SK-N-SH (cell line): Measurements from ENCODE around the gene APC2. TPM values are rescaled to one million over a fixed set of nuclear protein-coding genes. Genes with fewer than 3 reads are reported as not detected.

Source experiments
- CTCF ChIA-PET: fragments of 300-600, 350-600 bp; formaldehyde crosslinking; extraction: SDS; loops from one replicate; lab custom pipeline; 2021; lab: Yijun Ruan, JAX
- POLR2A ChIA-PET: fragments of 350-600 bp; sonication (Branson Sonifier 250); formaldehyde crosslinking; extraction: SDS; loops from one replicate; lab custom pipeline; 2020; ENCODE audit warnings: antibody characterized with exemption, inconsistent platforms; lab: Yijun Ruan, JAX
- DNase-seq: peaks from one replicate; pipeline ENCODE4 v3.0.0; 2012
- H2AFZ ChIP-seq: fragments of 200-600 bp; sonication (generic); 2 replicates; pipeline ENCODE4 v1.8.1; 2016; ENCODE audit warnings: antibody characterized with exemption, mild to moderate bottlenecking, low read depth
- H3F3A ChIP-seq: fragments of 200-600 bp; sonication (generic); replicated peaks from 2 replicates; pipeline ENCODE3; 2016; ENCODE audit warnings: antibody characterized with exemption, mild to moderate bottlenecking; ENCODE audit not compliant: insufficient read depth
- H3K27ac ChIP-seq, 2 experiments: fragments of 200-500 bp in 1 of 2; fragments of 200-600 bp in 1 of 2; sonication (Bioruptor generic) in 1 of 2; sonication (generic), shearing (Covaris generic) in 1 of 2; 2 replicates each; pipeline versions ENCODE4 v1.5.1 to v1.6.1; 2014 to 2016; ENCODE audit warnings: low read depth in 2 of 2, inconsistent platforms in 1 of 2, low read length in 1 of 2, mild to moderate bottlenecking in 1 of 2, mixed read lengths in 1 of 2
- H3K27me3 ChIP-seq: fragments of 200-600 bp; sonication (generic), shearing (Covaris generic); 2 replicates; pipeline ENCODE4 v1.6.1; 2016; ENCODE audit warnings: mixed run types; ENCODE audit not compliant: insufficient read depth
- H3K36me3 ChIP-seq, 2 experiments: fragments of 200-500 bp in 1 of 2; fragments of 200-600 bp in 1 of 2; sonication (Bioruptor generic) in 1 of 2; sonication (generic) in 1 of 2; replicated peaks in 1 of 2; 2 replicates each; pipeline versions ENCODE3 to v1.5.1; 2014 to 2016; ENCODE audit warnings: low read length in 1 of 2, mild to moderate bottlenecking in 1 of 2; ENCODE audit not compliant: insufficient read depth in 2 of 2, control insufficient read depth in 1 of 2
- H3K4me1 ChIP-seq, 2 experiments: fragments of 200-500 bp in 1 of 2; fragments of 200-600 bp in 1 of 2; sonication (Bioruptor generic) in 1 of 2; sonication (generic), shearing (Covaris generic) in 1 of 2; 2 replicates each; pipeline versions ENCODE4 v1.5.1 to v1.6.1; 2014 to 2016; ENCODE audit warnings: low read depth in 1 of 2, low read length in 1 of 2, mixed run types in 1 of 2; ENCODE audit not compliant: insufficient read depth in 2 of 2, control insufficient read depth in 1 of 2
- H3K4me2 ChIP-seq: fragments of 200-600 bp; sonication (generic), shearing (Covaris generic); 2 replicates; pipeline ENCODE4 v1.6.1; 2017; ENCODE audit warnings: mixed run types
- H3K4me3 ChIP-seq, 2 experiments: fragments of 200-500 bp in 1 of 2; fragments of 200-600 bp in 1 of 2; sonication (Bioruptor generic) in 1 of 2; sonication (generic), shearing (Covaris generic) in 1 of 2; 2 replicates each; pipeline versions ENCODE4 v1.5.1 to v1.8.1; 2014 to 2016; ENCODE audit warnings: low read depth in 2 of 2, inconsistent platforms in 1 of 2, low read length in 1 of 2, mild to moderate bottlenecking in 1 of 2, mixed read lengths in 1 of 2, moderate library complexity in 1 of 2
- H3K79me2 ChIP-seq: fragments of 200-600 bp; sonication (generic); 2 replicates; pipeline ENCODE4 v1.8.1; 2017; ENCODE audit warnings: mild to moderate bottlenecking; ENCODE audit not compliant: insufficient read depth
- H3K9ac ChIP-seq: fragments of 200-600 bp; sonication (generic); 2 replicates; pipeline ENCODE4 v1.6.1; 2017; ENCODE audit warnings: mixed run types
- H3K9me2 ChIP-seq: fragments of 200-600 bp; sonication (generic); 2 replicates; pipeline ENCODE4 v1.6.1; 2017; ENCODE audit warnings: mixed run types
- H3K9me3 ChIP-seq: fragments of 200-600 bp; sonication (generic); 2 replicates; pipeline ENCODE4 v1.6.1; 2017; ENCODE audit warnings: mixed run types, mild to moderate bottlenecking, moderate library complexity
- H4K20me1 ChIP-seq: fragments of 200-600 bp; sonication (generic); 2 replicates; pipeline ENCODE4 v1.6.1; 2017; ENCODE audit warnings: mild to moderate bottlenecking, mixed run types; ENCODE audit not compliant: insufficient read depth
- FOSL2 ChIP-seq: IDR thresholded peaks from 2 replicates; pipeline ENCODE4 v1.4.0; 2012; ENCODE audit warnings: low read depth, mild to moderate bottlenecking, moderate library complexity, borderline replicate concordance
- FOXM1 ChIP-seq: IDR thresholded peaks from 2 replicates; pipeline ENCODE4 v1.4.0; 2012; ENCODE audit warnings: low read depth, mild to moderate bottlenecking
- GABPA ChIP-seq: IDR thresholded peaks from 2 replicates; pipeline ENCODE4 v1.4.0; 2012; ENCODE audit warnings: low read depth, mild to moderate bottlenecking
- GATA2 ChIP-seq: sonication (generic); formaldehyde crosslinking; IDR thresholded peaks from 2 replicates; pipeline ENCODE4 v1.5.0; 2020; ENCODE audit warnings: mild to moderate bottlenecking, missing genetic modification reagents
- JUND ChIP-seq: IDR thresholded peaks from 2 replicates; pipeline ENCODE4 v1.4.0; 2012
- POLR2AphosphoS5 ChIP-seq: IDR thresholded peaks from 2 replicates; pipeline ENCODE4 v1.6.1; 2012; ENCODE audit warnings: low read depth, low read length
- RAD21 ChIP-seq: IDR thresholded peaks from 2 replicates; pipeline ENCODE4 v1.6.1; 2012; ENCODE audit warnings: mild to moderate bottlenecking, low read length
- RCOR1 ChIP-seq: fragments of 150-350 bp; IDR thresholded peaks from 2 replicates; pipeline ENCODE4 v1.6.1; 2017; ENCODE audit warnings: antibody characterized with exemption, low read length
- SIN3A ChIP-seq: IDR thresholded peaks from 2 replicates; pipeline ENCODE4 v1.6.1; 2012; ENCODE audit warnings: low read depth, mild to moderate bottlenecking, low read length, moderate library complexity, borderline replicate concordance
- SMC3 ChIP-seq: IDR thresholded peaks from 2 replicates; pipeline ENCODE4 v1.6.1; 2012; ENCODE audit warnings: low read depth, low read length, improper control_type of control experiment
- WGBS: methylation state at CpG from one replicate; pipeline ENCODE4 v1.1.6; 2017; ENCODE audit warnings: low lambda C conversion rate; 5-methylcytosine and 5-hydroxymethylcytosine counted together
- polyA plus RNA-seq, 3 experiments: library from polyadenylated mRNA; depleted of rRNA; stranded (reverse); fragments of >200 nt; gene quantifications; 2 replicates each; pipeline ENCODE4 v1.2.3, GENCODE V29; 2012
- TF ChIP-seq, protein P1 (sequence below): fragments of 200-600 bp; sonication (generic); IDR thresholded peaks from 2 replicates; pipeline ENCODE4 v1.6.1; 2017; ENCODE audit warnings: antibody characterized with exemption, mild to moderate bottlenecking, moderate library complexity
- TF ChIP-seq, protein P2 (sequence below): fragments of 150-350 bp; IDR thresholded peaks from 2 replicates; pipeline ENCODE4 v1.6.1; 2016; ENCODE audit warnings: mild to moderate bottlenecking, low read depth, low read length
- TF ChIP-seq, protein P3 (sequence below): IDR thresholded peaks from 2 replicates; pipeline ENCODE4 v1.4.0; 2012; ENCODE audit warnings: low read depth, borderline replicate concordance
- TF ChIP-seq, protein P4 (sequence below): IDR thresholded peaks from 2 replicates; pipeline ENCODE4 v1.4.0; 2012; ENCODE audit warnings: low read depth
- TF ChIP-seq, protein P5 (sequence below): IDR thresholded peaks from 2 replicates; pipeline ENCODE4 v1.6.1; 2012; ENCODE audit warnings: mild to moderate bottlenecking, low read depth, low read length, moderate library complexity

The APC2 gene
- polyA plus RNA-seq, 1 of the 3 experiments (the other 2 are of a cell fraction): 1.3 TPM

DNA sequence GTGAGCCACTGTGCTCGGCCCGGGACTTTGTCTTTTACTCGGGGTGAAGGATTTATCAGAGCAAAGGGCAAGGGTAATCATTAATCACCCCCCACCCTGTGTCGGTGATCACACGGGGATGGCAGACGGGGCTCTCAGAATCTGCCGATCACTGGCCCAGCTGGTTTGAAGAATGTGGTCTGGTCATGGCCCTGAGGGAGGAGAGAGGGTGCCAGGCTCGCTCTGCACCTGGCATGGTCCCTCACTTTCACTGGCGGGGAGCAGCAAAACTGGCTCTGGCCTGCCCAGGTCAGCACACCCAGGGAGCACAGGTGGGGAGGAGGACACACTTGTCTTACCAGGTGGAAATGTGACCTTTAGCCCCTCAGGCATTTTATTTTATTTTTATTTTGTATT lies 51.3 kb downstream of the APC2 start:
- H2AFZ ChIP-seq: no peak overlapping the region
- H3K4me3 ChIP-seq: no peak overlapping the region
- no peaks in the 10 kb centered on the region for H3K36me3 ChIP-seq
- no peaks in the 10 kb centered on the region for H3K9me3 ChIP-seq
- TF ChIP-seq, protein P1, sequence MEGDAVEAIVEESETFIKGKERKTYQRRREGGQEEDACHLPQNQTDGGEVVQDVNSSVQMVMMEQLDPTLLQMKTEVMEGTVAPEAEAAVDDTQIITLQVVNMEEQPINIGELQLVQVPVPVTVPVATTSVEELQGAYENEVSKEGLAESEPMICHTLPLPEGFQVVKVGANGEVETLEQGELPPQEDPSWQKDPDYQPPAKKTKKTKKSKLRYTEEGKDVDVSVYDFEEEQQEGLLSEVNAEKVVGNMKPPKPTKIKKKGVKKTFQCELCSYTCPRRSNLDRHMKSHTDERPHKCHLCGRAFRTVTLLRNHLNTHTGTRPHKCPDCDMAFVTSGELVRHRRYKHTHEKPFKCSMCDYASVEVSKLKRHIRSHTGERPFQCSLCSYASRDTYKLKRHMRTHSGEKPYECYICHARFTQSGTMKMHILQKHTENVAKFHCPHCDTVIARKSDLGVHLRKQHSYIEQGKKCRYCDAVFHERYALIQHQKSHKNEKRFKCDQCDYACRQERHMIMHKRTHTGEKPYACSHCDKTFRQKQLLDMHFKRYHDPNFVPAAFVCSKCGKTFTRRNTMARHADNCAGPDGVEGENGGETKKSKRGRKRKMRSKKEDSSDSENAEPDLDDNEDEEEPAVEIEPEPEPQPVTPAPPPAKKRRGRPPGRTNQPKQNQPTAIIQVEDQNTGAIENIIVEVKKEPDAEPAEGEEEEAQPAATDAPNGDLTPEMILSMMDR: no peak
- TF ChIP-seq SMC3 (no peak), RCOR1 (no peak), POLR2AphosphoS5 (no peak), FOXM1 (no peak), SIN3A (no peak), RAD21 (no peak), JUND (no peak), FOSL2 (no peak), GATA2 (CRISPR knock-in tag) (no peak), GABPA (no peak)
- TF ChIP-seq, protein P2, sequence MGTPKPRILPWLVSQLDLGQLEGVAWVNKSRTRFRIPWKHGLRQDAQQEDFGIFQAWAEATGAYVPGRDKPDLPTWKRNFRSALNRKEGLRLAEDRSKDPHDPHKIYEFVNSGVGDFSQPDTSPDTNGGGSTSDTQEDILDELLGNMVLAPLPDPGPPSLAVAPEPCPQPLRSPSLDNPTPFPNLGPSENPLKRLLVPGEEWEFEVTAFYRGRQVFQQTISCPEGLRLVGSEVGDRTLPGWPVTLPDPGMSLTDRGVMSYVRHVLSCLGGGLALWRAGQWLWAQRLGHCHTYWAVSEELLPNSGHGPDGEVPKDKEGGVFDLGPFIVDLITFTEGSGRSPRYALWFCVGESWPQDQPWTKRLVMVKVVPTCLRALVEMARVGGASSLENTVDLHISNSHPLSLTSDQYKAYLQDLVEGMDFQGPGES: no peak
- TF ChIP-seq, protein P3, sequence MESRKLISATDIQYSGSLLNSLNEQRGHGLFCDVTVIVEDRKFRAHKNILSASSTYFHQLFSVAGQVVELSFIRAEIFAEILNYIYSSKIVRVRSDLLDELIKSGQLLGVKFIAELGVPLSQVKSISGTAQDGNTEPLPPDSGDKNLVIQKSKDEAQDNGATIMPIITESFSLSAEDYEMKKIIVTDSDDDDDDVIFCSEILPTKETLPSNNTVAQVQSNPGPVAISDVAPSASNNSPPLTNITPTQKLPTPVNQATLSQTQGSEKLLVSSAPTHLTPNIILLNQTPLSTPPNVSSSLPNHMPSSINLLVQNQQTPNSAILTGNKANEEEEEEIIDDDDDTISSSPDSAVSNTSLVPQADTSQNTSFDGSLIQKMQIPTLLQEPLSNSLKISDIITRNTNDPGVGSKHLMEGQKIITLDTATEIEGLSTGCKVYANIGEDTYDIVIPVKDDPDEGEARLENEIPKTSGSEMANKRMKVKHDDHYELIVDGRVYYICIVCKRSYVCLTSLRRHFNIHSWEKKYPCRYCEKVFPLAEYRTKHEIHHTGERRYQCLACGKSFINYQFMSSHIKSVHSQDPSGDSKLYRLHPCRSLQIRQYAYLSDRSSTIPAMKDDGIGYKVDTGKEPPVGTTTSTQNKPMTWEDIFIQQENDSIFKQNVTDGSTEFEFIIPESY: no peak
- TF ChIP-seq, protein P4, sequence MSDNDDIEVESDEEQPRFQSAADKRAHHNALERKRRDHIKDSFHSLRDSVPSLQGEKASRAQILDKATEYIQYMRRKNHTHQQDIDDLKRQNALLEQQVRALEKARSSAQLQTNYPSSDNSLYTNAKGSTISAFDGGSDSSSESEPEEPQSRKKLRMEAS: no peak
- TF ChIP-seq, protein P5, sequence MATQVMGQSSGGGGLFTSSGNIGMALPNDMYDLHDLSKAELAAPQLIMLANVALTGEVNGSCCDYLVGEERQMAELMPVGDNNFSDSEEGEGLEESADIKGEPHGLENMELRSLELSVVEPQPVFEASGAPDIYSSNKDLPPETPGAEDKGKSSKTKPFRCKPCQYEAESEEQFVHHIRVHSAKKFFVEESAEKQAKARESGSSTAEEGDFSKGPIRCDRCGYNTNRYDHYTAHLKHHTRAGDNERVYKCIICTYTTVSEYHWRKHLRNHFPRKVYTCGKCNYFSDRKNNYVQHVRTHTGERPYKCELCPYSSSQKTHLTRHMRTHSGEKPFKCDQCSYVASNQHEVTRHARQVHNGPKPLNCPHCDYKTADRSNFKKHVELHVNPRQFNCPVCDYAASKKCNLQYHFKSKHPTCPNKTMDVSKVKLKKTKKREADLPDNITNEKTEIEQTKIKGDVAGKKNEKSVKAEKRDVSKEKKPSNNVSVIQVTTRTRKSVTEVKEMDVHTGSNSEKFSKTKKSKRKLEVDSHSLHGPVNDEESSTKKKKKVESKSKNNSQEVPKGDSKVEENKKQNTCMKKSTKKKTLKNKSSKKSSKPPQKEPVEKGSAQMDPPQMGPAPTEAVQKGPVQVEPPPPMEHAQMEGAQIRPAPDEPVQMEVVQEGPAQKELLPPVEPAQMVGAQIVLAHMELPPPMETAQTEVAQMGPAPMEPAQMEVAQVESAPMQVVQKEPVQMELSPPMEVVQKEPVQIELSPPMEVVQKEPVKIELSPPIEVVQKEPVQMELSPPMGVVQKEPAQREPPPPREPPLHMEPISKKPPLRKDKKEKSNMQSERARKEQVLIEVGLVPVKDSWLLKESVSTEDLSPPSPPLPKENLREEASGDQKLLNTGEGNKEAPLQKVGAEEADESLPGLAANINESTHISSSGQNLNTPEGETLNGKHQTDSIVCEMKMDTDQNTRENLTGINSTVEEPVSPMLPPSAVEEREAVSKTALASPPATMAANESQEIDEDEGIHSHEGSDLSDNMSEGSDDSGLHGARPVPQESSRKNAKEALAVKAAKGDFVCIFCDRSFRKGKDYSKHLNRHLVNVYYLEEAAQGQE: no peak
- no peak for DNase-seq
- no peak overlapping the region for H3K27ac ChIP-seq
- no peak overlapping the region for H3K4me2 ChIP-seq
- no peaks in the 10 kb centered on the region for H3K79me2 ChIP-seq
- WGBS: 70% methylated on average over 9 of the region's 9 CpGs
- peaks cover 8% of the 10 kb centered on the region for H3F3A ChIP-seq
- no peaks in the 10 kb centered on the region for H3K9me2 ChIP-seq
- 0 out of 2 replicates have a peak, but pooled peaks cover 5% of the 10 kb centered on the region for H3K27me3 ChIP-seq
- no peak overlapping the region for H3K9ac ChIP-seq
- H4K20me1 ChIP-seq: no peaks in the 10 kb centered on the region
- ChIA-PET POLR2A (no interaction called here), CTCF (interaction anchor here (0.8 to 3.0 kb wide), 3 partner anchors 10 to 46 kb away, joined by 3 to 9 read pairs (median 4); no protein-coding TSS in a partner anchor)
- peaks cover 5 to 7% of the 10 kb centered on the region in 2 experiments; a peak in 2 of 4 replicates for H3K4me1 ChIP-seq
